ENCODE results near the gene TCL1B.

The TCL1B gene

DNA sequence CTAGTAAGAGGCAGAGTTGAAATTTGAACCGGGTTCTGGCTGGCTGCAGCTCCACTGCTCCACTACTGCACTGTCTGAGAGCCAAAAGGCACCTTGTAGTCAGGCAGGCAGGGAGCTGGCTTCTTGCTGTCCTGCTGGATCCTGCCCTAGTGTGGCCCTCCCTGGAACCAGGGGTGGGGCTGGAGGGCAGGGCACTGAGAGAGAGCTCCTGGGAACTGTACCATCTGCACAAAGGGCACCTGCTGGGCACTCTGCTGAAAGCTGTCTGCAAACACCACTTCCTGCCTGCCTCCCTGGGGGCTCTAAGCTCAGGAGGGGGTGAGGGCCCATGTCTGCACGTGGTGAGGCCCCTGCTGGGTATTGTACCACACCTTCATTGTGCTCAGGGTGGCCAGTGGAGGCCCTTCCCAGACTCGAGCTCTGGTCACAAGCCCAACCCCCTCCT lies 19.0 kb upstream of the TCL1B start:
- DNase-seq: peak; percentile 95

DNA sequence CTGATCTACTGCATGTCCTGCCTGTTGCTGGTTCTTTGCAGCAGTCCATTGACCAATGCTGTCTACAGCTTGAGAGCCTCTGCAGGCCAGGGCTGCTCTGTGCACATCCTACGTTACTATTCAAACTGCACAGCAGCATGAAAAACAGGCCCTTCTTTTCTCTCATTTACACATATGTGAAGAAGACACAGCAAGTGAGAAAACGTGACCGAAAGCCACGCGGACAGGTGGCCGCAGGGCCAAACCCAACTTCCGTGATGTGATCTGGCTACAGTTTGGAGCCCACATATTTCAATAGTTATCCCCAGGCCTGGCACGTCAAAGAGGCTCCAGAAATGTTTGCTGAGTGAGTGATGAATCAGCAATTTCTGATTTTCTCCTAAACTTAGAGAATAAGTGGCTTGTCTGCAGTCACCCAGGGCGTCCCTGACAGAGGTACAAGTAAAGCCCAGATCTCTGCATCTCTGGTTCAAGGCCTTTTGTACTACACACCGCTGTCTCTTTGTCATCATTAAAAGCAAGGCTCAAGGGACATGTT lies 17.9 kb upstream of the TCL1B start:
- DNase-seq: no peak

DNA sequence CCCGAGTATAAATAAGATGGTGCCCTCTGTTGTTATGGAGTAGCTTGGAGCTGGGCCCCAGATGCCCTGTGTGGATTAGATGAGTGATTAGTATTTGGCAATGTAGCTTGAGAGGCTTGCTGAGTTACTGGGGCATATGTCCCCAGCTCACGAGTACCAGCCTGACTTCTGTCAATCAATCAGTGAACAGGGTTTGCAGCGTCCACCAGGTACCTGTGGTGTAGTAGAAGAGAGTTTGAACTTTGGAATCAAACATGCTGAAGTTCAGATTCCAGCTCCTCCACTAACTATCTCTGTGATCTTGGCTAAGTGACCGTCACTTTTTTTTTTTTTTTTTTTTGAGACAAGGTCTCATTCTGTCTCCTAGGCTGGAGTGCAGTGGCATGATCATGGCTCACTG lies 11.6 kb upstream of the TCL1B start:
- DNase-seq: no peak

DNA sequence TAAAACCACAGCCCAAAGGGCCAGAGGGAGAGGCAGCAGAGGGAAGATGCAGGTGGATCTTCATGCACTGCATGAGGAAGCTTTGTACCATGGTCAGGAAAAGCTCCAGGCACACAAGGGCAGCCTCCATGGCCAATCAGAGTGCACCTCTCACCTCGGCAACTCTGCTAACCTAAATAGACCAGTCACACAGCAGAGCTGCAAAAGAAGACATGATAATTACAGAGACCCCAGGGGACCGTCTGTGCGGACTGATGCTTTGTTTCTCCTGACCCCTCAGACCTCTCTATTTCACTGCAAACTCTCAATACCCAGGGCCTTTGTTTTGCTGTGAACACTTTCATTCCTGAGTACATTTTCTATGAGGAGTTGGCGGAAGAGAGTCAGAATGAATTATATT lies 10.7 kb upstream of the TCL1B start:
- DNase-seq: peak; percentile 89

DNA sequence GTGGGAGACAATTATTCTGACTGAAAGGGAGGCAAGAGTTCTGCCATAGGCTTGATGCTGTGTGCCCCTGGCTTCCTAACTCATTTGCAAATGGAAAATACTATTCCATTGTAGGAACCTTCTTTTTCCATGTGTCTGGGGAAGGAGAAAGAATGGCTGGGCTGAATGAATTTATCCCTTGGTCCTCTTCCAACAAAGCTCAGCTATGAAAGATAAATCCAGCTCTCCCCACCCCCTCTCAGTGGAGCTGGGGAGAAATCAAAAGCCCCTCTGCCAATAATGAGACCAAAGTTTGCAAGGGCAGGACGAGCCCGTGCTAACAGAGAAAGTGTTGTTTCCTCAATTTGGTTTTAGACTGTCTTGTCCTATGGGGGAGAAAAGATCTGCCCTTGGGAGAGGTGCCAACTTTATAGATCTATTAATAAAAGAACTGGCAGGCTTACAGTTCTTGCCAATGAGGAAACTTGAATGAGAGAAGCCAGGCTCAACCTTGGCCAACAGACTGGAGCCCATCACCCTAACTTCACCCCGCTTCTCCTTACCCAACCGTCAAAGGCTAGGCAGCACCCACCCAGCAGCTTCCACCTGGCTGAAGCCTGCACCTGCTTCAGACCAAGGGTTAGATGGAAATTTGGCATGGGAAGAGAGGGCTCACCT lies 8.9 kb upstream of the TCL1B start:
- DNase-seq: no peak

DNA sequence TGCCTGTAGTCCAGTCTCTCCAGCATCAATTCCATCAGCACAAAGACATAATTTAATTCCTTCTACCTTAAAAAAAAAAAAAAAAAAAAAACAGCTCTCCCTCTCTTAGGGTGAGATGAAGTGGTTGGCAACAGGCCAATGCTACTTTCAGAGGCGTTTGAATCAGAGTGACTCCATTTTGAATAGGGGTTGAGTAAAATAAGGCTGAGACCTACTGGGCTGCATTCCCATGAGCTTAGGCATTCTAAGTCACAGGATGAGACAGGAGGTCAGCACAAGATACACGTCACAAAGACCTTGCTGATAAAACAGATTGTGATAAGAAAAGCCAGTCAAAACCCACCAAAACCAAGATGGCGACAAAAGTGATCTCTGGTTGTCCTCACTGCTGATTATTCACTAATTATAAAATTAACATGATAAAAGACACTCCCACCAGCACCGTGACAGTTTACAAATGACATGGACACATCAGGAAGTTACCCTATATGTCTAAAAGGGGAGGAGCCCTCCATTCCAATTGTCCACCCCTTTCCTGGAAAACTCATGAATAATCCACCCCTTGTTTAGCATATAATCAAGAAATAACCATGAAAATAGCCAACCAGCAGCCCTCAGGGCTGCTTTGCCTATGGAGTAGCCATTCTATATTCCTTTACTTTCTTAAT lies 6.9 kb upstream of the TCL1B start:
- peak; percentile 22 for DNase-seq

DNA sequence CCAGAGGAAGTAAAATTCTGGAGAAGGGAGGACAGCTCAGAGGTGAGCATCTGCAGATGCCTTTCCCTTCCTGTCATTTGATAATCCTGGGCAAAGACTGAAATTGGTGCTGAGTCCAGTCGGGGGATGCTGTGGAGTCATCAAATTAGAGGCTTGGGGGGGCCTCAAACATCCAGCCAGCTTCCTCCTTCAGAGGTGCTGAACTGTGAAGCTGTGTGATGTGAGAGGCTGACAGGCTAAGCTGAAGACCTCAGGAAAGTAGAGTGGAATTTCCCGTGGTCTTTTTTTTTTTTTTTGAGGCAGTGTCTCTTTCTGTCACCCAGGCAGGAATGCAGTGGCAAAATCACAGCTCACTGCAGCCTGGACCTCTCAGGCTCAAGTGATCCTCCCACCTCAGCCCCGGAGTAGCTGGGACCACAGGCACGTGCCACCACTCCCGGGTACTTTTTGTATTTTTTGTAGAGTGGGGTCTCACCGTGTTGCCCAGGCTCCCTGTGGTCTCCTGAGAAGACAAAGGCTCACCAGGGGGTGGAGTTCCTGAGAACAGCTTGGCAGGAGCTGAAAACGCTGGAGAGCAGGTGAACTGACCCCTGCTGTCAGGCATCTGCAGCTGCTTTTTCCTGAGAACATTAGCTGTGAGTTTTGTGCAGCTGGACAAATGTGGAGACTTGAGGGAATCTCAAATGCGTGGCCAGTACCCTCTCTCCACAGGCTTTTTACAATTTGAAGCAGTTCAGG lies 6.1 kb upstream of the TCL1B start:
- DNase-seq: peak; percentile 95

DNA sequence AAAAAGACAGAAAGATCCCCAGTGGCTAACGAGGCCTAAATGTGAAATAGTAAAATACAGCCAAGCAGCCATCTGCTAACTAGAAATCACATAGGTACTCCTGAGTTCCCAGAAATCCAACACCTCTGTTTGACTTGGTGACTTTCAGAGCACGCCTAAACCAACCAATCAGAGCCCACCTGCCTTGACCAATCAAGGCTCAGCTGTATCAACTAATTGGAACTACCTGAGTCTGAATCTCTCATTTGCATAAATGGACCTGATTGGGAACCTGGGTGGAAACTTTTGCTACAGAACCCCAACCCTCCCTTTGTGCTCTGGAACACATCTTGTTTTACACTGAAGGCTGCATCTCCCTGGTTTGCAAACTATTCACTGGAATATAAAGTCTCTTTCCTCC lies 5.1 kb upstream of the TCL1B start:
- peak; percentile 37 for DNase-seq

DNA sequence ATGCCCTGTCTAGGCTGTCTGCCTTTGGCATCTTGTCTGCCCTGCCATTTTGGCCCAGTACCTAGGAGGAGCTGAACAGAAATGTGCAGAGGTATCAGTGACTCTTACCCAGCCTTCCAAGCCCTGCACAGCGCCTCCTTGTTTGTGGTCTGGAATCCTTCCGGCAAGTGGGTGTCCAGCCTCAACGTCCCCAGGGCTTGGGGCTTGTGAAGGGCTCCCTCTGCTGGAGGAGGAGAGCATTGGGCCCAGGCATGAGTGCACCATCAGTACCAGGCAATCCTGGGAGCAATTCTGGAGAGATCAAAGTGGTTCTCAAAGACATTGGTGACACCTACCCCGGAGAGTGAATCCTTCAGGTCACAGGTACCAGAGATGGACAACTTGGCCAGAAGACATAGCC lies 2.4 kb upstream of the TCL1B start:
- peak; percentile 47 for DNase-seq

DNA sequence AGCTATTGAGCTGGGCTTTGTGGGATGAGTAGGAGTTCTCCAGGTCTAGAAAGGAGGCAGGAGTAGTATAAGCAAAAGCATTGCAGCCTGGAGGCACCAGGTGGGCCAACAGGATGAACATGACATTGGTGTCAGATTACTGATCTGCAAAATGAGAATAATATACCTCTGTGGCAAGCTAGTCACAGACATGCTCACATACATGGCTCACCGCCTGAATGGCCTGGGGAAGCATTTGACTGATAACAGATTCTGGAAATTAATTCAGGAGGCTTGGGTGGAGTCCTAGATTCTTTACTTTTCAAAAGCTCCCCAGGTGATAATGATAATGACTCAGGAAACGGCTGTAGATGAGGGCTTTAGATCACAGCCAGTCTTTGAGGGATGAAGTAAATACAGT lies 709 bp downstream of the TCL1B start:
- peak; percentile 93 for DNase-seq

DNA sequence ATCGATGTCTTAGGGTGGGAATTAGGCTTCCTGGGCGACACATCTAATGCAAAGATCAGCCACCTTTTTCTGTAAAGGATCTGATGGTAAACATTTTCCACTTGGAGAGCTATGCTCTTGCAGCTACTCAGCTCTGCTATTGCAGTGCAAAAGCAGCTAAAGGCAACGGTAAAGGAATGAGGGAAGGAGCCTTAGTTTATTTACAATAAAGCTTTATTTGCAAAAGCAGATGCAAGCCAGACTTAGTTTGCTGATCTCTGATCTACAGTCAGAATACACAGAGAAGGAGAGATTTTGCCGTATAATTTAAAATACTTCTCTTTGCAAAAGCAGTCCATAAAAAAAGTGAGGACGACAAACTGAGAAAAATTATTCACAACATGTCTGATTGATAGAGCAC lies 3.2 kb downstream of the TCL1B start:
- DNase-seq: no peak

DNA sequence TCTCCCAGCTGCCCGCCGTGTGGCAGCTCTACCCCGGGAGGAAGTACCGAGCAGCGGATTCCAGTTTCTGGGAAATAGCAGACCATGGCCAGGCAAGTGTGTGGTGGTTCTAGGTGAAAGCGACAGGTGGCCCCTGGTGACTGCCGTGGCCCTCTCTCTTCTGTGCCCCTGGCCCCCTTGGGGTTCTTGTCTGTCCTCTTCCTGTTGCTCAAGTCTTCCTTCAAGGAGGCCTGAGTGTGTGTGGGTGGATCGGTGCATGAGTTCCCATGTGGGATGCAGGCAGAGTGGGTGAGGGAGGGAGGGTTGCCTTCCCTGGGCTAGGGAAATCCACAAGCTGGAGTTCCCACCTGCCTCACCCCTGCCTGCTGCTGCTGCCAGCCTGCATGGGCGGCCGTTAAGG lies 4.6 kb downstream of the TCL1B start:
- no peak for DNase-seq

DNA sequence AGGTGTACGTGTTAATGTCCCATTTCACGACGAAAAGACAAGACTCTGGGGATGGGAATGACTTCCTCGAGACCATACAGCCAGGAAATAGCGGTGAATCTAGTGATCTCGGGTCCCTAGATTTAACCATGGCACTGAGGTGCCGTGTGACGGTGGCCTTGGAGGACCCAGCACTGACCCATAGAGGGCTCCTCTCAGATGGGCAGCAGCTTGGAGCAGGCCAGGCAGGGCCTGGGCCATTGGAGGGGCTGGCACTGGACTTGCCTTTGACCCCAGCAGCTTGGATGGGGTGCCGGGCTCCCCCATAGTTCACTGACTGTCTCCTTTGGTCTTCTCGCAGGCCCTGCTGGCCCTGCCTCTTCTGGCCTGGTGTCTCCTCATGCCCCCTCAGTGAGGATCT lies 5.4 kb downstream of the TCL1B start:
- DNase-seq: no peak

DNA sequence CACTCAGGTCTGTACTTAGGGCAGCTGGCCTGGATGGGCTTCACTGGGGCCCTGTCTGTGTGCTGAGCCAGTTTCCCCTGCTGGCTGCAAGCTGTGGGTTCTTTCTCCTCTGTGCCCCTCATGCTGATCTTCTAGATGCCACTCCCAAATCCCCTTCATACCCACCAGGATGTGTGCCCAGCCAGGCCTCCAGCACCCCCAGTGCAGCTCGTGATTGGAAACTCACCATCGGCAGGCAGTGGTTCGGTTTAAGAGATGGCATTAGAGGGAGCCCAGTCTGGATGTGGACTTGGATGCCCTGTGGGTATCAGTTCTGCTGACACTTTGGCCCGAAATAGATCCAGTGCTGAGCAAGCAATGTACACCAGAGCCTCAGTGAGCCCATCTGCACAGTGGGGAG lies 5.9 kb downstream of the TCL1B start:
- no peak for DNase-seq

DNA sequence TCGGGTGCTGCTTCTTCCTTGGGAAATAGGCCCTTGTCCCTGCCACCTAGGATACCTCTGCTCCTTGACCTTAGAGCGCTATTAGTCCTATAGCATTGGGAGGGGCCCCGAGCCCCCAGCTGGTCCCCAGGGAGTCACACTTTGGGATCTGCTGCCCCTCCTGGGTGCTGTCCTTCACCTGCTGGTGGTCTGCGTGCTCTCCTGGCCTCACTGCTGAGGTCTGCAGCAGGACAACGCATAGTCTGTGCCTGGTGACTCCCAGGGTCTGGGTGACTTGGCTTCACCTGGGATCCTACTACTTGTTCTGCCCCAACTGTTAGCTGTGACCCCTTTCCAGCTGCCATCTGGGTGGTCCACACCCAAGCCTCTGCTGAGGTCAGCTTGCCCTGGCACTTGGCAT lies 8.8 kb downstream of the TCL1B start:
- DNase-seq: no peak

DNA sequence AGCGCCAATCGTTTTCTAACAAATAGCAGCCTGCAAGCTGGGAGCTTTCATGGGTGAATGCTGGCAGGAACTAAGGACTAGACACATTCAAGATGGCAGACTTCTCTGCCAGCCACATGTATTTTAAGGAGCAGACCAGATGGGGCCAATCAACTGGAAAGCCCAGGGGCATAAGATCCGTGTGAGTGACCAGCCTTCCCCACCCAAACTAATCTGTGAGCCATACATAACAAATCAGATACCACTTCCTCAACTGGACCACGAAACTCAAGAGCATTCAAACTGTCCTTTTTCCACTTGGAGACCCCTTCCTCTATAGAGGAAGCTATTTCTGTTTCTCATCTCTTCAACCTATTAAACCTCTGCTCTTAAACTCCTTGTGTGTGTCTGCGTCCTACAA lies 9.7 kb downstream of the TCL1B start:
- DNase-seq: no peak

DNA sequence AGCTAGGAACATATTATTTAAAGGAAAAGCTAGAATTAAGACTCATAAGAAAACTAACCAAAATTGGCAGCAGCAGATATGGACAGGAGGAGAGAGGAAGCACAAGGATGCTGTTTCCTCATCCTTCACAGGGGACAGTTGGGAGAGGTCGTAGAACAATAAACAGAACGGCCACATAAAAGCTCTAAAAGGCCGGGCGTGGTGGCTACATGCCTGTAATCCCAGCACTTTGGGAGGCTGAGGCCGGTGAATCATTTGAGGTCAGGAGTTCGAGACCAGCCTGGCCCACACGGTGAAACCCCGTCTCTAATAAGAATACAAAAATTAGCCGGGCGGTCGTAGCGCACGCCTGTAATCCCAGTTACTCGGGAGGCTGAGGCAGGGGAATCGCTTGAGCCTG lies 10.5 kb downstream of the TCL1B start:
- no peak for DNase-seq

DNA sequence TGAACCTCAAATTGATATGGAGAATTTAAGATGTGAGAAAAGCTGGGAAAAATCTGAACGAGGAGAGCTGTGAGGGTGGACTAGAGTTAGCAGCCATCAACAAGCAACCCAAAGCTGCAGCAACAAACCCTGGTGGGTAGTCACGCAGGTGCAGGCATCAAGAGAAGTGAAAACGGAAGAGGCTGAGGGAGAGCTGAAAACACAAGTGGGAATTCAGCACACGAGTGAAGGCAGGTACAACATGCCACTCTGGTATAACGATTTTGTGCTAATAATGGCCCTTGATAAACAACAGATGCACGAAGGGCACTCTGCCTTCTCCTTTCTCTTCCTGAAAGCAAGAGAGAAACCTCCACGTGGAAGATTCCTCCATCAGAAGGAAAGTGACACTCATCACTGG lies 11.5 kb downstream of the TCL1B start:
- DNase-seq: no peak

DNA sequence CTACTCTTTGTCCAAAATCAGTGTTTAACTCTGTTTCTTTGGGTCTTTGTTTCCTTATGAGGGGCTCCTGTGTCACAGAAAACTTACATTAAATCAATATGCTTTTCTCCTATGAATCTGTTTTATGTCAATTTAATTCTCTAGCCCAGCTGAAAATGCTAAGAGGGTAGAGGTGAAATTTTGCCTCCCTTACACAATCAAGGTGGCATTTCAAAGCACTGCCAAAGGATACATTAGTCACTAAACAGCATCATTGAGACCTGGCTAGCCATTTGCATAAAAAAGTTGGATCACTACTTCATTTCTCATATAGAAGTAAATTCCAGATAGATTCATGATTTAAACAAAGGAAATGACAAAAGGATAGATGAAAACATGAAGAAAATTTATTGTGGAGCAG lies 12.1 kb downstream of the TCL1B start:
- DNase-seq: no peak

DNA sequence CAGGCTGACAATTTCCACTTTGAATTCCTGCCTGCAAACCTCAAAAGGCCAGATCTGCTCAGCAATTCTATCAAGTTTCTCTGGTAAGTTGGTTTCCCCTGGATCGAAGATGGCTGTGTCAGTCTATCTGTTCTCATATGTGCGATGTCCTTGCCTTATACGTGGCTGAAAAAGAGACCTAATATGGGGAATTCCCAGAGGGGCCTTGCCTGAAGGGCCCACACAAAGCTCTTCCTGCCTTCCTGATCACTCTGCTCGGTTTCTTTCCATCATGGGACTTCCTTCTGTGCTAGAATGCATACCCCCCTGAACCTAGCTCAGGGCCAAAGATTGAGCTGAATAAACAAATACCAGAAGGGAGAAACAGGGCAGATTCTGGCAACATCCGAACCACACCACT lies 13.2 kb downstream of the TCL1B start:
- no peak for DNase-seq

DNA sequence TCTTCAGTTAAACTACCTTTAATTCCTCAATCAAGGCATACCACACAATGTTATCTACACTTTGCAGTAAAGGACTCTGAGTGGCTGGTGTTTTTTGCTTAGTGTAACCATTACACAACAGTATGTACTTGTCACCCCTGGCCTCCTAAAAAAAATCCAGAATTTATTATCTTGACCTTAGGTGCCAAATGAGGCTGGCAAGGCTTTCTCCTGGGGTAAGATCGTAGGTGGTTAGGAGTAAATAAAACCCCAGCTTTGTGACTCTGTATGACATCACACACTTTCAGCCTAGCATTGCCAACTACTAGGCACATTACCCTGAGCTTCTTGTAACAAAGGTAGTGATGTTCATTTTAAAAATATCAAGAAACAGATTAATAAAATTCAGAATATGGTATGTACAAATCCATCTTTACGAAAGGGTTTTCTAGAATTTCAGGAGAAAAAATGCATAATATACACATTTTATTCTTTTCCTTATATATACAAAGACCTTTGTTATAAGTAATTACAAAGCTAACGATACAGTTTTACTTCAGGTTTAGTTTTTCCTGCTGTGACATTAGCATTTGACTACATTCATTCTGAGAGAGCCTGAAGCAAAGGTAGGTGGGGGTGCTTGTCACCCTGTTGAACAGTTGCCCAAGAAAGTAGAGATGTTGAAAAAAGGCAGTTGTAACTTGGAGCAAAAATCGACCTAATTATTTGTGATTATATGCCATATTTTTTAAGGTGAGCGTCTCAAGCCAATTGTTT lies 14.2 kb downstream of the TCL1B start:
- DNase-seq: no peak

DNA sequence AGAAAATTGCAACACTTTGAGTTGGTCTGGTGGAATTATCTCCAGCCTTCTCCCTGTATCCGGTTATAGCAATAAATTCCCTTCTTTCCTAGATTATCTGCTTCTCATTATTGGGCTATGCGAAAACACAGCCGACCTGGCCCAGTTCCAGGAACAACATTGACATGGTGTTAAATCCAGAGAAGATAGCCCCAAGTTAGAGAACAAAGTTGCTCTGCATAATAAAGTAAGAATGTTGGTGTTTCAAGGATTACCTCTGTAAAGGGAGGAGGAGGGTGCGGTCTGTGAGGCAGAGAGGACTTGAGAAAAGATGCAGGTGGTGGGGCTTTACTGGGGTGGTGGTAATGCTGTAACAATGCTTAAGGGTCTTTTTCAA lies 15.6 kb downstream of the TCL1B start:
- no peak for DNase-seq

DNA sequence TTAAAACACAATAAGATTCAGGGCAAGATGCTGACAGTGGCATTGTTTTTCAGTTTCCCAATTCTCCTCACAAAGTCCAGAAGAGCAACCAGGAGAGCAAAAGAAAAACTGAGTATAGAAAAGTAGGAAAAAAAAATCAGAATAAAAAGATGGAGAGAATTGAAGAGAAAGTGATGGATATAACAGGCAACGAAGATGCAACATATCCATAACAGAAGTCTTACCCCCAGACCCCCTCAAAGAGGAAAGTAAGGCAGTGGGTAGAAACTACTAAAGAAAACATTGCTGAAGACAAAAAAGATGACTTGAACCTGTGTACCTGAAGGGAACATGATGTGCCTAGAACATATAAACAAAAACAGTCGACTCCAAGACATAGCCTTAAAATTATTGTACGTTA lies 17.1 kb downstream of the TCL1B start:
- no peak for DNase-seq

Measured in NCI-H146 (cell line).